Measurements from ENCODE around the gene TAS2R20.

Gene TAS2R20

GRCh38 chr12:10957741-10958140 lies 40.4 kb downstream of the TAS2R20 start:
- DNase-seq: no peak

- DNase-seq: no peak
Measured at GRCh38 chr12:10956085-10956484, 42.0 kb downstream of the TAS2R20 start.

GRCh38 chr12:10952645-10953044 lies 45.5 kb downstream of the TAS2R20 start:
- no peak for DNase-seq

All from HCEC 1CT (cell line).